ENCODE measurements around the gene CACNG7.

The CACNG7 gene

DNA sequence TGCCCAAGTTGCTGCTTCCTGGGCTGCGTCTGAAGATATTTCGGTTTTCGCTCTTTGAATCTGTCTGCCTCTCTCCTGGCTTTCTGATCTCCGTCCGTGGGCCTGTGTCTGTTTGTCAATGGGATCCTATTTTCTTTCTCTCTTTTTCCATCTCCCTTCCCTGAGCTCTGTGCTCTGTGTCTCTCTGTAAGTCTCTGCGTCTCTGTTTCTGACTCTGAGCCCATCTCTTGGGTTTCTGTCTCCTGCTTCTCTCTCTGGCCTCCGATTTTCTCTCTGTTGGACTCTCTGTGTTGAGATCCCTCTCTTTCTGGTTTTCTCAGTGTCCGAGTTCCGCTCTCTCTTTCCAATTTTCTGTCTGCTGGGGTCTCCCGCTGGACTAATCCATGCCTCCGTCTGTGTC, 25.3 kb upstream of the CACNG7 start:
- DNase-seq (ENCODE audit: low spot score): no peak
- in situ Hi-C loops (cut with MboI; ENCODE audit: low sequenced_read_pairs, unreplicated experiment): no loop called here
- TF ChIP-seq, protein P1, sequence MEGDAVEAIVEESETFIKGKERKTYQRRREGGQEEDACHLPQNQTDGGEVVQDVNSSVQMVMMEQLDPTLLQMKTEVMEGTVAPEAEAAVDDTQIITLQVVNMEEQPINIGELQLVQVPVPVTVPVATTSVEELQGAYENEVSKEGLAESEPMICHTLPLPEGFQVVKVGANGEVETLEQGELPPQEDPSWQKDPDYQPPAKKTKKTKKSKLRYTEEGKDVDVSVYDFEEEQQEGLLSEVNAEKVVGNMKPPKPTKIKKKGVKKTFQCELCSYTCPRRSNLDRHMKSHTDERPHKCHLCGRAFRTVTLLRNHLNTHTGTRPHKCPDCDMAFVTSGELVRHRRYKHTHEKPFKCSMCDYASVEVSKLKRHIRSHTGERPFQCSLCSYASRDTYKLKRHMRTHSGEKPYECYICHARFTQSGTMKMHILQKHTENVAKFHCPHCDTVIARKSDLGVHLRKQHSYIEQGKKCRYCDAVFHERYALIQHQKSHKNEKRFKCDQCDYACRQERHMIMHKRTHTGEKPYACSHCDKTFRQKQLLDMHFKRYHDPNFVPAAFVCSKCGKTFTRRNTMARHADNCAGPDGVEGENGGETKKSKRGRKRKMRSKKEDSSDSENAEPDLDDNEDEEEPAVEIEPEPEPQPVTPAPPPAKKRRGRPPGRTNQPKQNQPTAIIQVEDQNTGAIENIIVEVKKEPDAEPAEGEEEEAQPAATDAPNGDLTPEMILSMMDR (IDR thresholded peaks at IDR 0.05; ENCODE audit: borderline replicate concordance, control extremely low read depth, extremely low read depth, insufficient read depth, missing control alignments): no peak

DNA sequence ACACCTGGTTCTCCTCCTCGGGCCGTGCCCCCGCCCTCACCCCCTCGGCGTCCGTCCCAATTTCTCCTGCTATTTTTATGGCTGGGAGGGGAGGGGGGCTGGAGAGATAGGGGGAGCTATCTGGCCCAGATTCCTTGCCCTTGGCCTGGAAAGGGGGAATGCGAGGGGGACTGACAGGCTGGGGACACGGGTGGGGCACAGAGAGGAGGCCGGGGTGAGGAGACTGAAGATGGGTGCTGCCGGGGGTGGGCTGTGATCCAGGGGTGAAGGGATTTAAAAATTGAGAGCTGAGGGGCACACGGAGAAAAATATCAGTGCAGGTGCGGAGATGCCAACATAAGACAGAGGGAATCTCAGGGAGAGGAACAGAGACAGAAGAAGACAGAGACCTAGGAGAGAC, 24.8 kb upstream of the CACNG7 start:
- no peak for DNase-seq (ENCODE audit: low spot score)
- in situ Hi-C loops (cut with MboI; ENCODE audit: low sequenced_read_pairs, unreplicated experiment): no loop called here
- TF ChIP-seq, protein P1 (IDR thresholded peaks at IDR 0.05; ENCODE audit: borderline replicate concordance, control extremely low read depth, extremely low read depth, insufficient read depth, missing control alignments): no peak

DNA sequence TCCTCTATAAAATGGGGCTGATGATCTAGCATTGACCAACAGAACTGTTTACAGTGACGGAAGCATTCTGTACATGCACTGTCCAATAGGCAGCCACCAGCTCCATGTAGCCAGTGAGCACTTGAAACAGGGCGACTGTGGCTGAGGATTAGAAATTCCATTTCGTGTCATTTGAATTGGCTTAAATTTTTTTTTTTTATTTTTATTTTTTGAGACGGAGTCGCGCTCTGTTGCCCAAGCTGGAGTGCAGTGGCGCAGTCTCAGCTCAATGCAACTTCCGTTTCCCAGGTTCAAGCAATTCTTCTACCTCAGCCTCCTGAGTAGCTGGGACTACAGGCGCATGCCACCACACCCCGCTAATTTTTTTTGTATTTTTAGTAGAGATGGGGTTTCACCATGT, 24.0 kb upstream of the CACNG7 start:
- TF ChIP-seq, protein P1 (IDR thresholded peaks at IDR 0.05; ENCODE audit: borderline replicate concordance, control extremely low read depth, extremely low read depth, insufficient read depth, missing control alignments): no peak
- DNase-seq (ENCODE audit: low spot score): no peak
- in situ Hi-C loops (cut with MboI; ENCODE audit: low sequenced_read_pairs, unreplicated experiment): no loop called here

DNA sequence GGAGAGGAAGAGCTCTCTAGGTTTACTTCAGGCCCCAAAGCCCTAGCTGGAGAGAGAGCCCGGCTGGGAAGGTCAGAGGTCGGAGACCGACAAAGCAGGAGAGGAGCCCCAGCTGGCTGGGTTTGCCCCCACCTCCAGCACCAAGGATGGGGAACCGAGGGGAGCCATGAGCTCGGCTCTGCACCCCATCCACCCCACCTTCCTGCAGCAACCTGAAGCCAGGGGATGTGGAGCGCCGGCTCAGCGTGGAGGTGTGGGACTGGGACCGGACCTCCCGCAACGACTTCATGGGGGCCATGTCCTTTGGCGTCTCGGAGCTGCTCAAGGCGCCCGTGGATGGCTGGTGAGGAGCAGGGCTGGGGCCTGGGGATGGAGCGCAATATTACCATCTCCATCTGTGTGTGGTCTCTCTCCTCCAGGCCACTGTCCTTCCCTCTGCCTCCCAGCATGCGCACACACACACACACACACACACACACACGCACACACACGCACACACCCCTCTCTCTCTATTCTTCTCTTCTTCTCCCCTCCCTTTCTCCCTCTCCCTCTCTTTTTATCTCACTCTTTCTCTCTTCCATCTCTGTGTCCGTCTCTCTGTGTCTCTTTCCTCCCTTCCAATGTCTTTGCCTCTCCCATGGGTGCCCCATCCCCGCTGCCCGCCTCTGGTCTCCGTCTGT, 16.6 kb upstream of the CACNG7 start:
- DNase-seq (ENCODE audit: low spot score): no peak
- in situ Hi-C loops (cut with MboI; ENCODE audit: low sequenced_read_pairs, unreplicated experiment): no loop called here
- TF ChIP-seq, protein P1 (IDR thresholded peaks at IDR 0.05; ENCODE audit: borderline replicate concordance, control extremely low read depth, extremely low read depth, insufficient read depth, missing control alignments): no peak

DNA sequence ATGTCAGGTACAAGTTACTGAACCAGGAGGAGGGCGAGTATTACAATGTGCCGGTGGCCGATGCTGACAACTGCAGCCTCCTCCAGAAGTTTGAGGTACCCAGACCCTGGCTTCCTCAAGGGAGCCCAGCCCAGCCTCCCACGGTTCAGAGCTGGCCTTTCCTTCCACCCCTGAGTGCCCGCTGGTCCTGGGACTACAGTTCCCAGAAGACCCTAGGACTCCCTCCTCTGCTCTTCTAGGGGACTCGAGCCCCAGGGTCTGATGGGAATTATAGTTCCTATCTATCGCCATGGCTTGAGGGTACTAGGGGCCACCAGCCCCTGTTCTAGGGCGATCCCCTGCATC, 16.1 kb upstream of the CACNG7 start:
- TF ChIP-seq, protein P1 (IDR thresholded peaks at IDR 0.05; ENCODE audit: borderline replicate concordance, control extremely low read depth, extremely low read depth, insufficient read depth, missing control alignments): no peak
- in situ Hi-C loops (cut with MboI; ENCODE audit: low sequenced_read_pairs, unreplicated experiment): no loop called here
- DNase-seq (ENCODE audit: low spot score): no peak

DNA sequence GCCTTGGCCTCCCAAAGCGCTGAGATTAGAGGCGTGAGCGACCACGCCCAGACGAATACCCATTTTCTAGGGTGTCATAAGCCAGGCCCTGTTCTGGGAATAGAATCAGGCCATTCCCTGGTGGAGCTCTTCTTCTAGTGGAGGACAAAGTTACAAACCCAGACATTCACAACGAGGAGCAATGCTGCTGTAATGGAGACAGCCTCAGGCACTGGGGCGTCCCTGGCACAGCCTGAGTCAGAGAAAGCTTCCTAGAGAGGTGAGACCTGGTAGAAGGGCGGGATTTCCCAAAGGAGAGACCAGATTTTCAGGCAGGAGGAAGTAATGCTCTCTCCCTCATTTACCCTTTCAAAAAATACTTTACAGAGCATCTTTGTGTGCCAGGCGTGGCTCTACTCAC, 14.4 kb upstream of the CACNG7 start:
- TF ChIP-seq, protein P1 (IDR thresholded peaks at IDR 0.05; ENCODE audit: borderline replicate concordance, control extremely low read depth, extremely low read depth, insufficient read depth, missing control alignments): no peak
- no peak for DNase-seq (ENCODE audit: low spot score)
- in situ Hi-C loops (cut with MboI; ENCODE audit: low sequenced_read_pairs, unreplicated experiment): no loop called here
